ENCODE results near the gene LPAR1. TPM values are rescaled to one million over a fixed set of nuclear protein-coding genes. Genes with fewer than 3 reads are reported as not detected.

Gene LPAR1
- total RNA-seq, 1 donor from 2014 or later = 36.0 TPM

DNA sequence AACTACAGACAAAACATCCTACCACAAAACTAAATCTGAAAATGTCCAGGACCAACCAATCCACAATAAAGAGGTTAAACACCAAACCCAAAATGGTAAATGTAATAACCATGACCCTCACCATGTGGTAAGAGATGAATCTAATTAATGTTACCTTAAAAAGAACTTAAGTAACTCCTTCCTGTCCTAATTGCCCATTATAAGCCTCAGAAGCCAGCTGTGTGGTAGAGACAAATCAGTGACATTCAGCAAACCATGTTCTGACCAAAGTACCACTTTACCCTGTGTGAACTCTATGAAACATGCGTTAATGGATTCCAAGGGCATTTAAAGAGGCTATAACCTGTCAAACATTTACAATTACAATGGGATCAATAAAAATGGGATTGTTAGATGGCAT is 25.0 kb downstream of the LPAR1 start:
- no peak overlapping the region for H3K4me3 ChIP-seq
- no peaks in the 10 kb centered on the region for H3K27me3 ChIP-seq
- no peaks in the 10 kb centered on the region for H3K9me3 Mint-ChIP-seq
- no peak overlapping the region for H3K4me3 Mint-ChIP-seq
- no peak overlapping the region for H3K27ac ChIP-seq
- H3K36me3 Mint-ChIP-seq = no peaks in the 10 kb centered on the region
- no peak overlapping the region for H2AFZ ChIP-seq (replicated peaks)
- H3K79me2 ChIP-seq (ENCODE audit: low read depth) = peaks cover 96% of the 10 kb centered on the region
- peaks cover 51% of the 10 kb centered on the region for H4K20me1 ChIP-seq (ENCODE audit: low read depth)
- no peak for DNase-seq (ENCODE audit: low spot score)
- no peak overlapping the region for H3K27ac Mint-ChIP-seq
- H3K27me3 Mint-ChIP-seq (ENCODE audit: insufficient read depth, low read depth) = no peaks in the 10 kb centered on the region
- no peaks in the 10 kb centered on the region for H3K9me3 ChIP-seq (ENCODE audit: low read depth)
- H3K9ac ChIP-seq = no peak overlapping the region
- H3K4me1 Mint-ChIP-seq = peaks cover 5% of the 10 kb centered on the region
- TF ChIP-seq EZH2phosphoT487 (IDR thresholded peaks at IDR 0.05) = no peak
- TF ChIP-seq, protein P1, sequence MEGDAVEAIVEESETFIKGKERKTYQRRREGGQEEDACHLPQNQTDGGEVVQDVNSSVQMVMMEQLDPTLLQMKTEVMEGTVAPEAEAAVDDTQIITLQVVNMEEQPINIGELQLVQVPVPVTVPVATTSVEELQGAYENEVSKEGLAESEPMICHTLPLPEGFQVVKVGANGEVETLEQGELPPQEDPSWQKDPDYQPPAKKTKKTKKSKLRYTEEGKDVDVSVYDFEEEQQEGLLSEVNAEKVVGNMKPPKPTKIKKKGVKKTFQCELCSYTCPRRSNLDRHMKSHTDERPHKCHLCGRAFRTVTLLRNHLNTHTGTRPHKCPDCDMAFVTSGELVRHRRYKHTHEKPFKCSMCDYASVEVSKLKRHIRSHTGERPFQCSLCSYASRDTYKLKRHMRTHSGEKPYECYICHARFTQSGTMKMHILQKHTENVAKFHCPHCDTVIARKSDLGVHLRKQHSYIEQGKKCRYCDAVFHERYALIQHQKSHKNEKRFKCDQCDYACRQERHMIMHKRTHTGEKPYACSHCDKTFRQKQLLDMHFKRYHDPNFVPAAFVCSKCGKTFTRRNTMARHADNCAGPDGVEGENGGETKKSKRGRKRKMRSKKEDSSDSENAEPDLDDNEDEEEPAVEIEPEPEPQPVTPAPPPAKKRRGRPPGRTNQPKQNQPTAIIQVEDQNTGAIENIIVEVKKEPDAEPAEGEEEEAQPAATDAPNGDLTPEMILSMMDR (IDR thresholded peaks at IDR 0.05) = no peak
- H3K4me2 ChIP-seq = no peak overlapping the region
- H3F3A ChIP-seq (ENCODE audit: low read depth) = no peaks in the 10 kb centered on the region
- peaks cover 10% of the 10 kb centered on the region for H3K4me1 ChIP-seq
- H3K36me3 ChIP-seq = no peaks in the 10 kb centered on the region

DNA sequence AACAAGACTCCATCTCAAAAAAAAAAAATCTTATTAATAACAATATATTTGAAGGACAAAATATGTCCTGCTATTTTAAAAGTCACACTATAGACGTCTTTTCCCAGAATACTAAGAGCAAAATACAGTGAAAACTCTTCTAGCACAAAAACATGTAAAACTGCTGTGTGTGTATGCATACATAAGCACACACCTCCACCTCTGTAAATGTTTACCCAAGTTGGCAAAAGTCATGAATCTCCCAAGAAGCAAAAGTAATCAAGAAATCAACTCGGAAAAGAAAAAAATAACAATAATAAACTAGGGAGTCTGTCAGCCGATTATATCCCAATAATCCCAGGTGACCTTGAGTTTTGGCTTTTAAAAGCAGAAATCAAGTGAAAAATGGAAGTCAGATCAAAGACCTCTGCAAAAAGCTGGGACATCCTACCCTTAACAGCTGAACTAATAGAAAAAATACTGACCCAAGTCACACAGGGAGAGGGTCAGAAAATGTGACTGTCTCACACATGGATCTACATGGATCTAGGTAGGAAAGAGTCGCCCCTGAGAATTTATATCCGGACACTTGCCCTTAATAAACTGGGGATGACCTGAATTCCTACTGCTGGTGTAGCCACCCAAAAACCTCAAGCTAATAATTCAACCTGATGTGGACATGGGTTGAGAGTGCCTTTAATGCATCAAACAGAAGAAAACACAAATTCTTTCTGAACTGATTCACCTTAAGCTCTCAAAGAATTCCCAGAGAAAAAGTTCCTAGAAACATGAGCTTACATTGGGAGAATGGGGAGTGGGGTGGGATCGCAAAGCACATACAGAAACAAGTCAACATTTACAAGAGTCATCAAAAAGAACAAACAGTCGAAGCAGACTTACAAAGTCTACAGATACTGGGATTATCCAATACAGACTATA is 29.9 kb downstream of the LPAR1 start:
- Mint-ChIP-seq H3K36me3 (peaks cover 5% of the 10 kb centered on the region), H3K9me3 (peaks cover 6% of the 10 kb centered on the region), H3K4me1 (peaks cover 3% of the 10 kb centered on the region), H3K4me3 (no peak overlapping the region), H3K27me3 (ENCODE audit: insufficient read depth, low read depth) (no peaks in the 10 kb centered on the region), H3K27ac (no peak overlapping the region)
- peaks cover 13% of the 10 kb centered on the region for H3F3A ChIP-seq (ENCODE audit: low read depth)
- no peaks in the 10 kb centered on the region for H3K36me3 ChIP-seq
- TF ChIP-seq, protein P1 (IDR thresholded peaks at IDR 0.05) = no peak
- TF ChIP-seq EZH2 (IDR thresholded peaks at IDR 0.05) (no peak), EZH2phosphoT487 (IDR thresholded peaks at IDR 0.05) (no peak)
- no peak overlapping the region for H3K27ac ChIP-seq
- no peak overlapping the region for H3K4me3 ChIP-seq
- no peaks in the 10 kb centered on the region for H3K9me3 ChIP-seq (ENCODE audit: low read depth)
- H4K20me1 ChIP-seq (ENCODE audit: low read depth) = peaks cover 38% of the 10 kb centered on the region
- no peak overlapping the region for H3K4me2 ChIP-seq
- peaks cover 18% of the 10 kb centered on the region for H3K4me1 ChIP-seq
- no peak for DNase-seq (ENCODE audit: low spot score)
- H2AFZ ChIP-seq (replicated peaks) = no peak overlapping the region
- H3K79me2 ChIP-seq (ENCODE audit: low read depth) = peaks cover 81% of the 10 kb centered on the region
- H3K9ac ChIP-seq = no peak overlapping the region
- no peaks in the 10 kb centered on the region for H3K27me3 ChIP-seq

DNA sequence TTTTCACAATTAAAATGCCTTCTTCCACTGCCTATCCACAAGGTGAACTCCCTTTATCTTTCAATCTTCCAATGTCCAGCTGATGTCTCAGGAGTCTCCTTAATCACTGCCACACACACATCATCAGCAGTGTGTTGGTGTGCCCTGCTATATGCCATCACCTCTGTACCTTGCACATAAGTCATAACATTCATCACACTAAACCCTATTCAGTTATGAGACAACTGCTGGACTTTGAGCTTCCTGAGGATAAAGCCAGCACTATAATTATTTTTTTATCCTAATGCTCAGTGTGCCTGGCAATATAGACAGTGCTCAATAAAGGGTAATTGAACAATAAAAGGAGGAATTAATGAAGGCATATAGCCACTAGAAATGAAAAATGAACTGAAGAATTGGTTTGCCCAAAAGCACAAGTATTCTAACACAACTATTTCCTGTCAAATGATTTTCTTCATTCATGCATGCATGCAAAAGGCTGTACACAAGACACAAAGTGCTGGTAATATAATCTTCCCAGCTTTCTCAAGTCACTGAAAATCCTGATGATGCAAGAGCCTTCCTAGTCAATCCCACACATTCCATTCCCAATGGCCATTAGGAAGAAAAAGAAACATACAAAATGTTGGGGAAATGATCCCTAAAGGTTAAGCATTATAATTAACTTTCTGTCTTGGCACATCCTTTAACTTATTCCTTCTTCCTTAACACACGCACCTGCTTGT is 32.4 kb downstream of the LPAR1 start:
- Mint-ChIP-seq H3K4me3 (no peak overlapping the region), H3K4me1 (no peaks in the 10 kb centered on the region), H3K9me3 (peaks cover 6% of the 10 kb centered on the region), H3K36me3 (peaks cover 5% of the 10 kb centered on the region), H3K27me3 (ENCODE audit: insufficient read depth, low read depth) (no peaks in the 10 kb centered on the region), H3K27ac (no peak overlapping the region)
- no peak overlapping the region for H3K4me2 ChIP-seq
- H3K36me3 ChIP-seq = no peaks in the 10 kb centered on the region
- H3K27ac ChIP-seq = no peak overlapping the region
- no peak overlapping the region for H3K9ac ChIP-seq
- H4K20me1 ChIP-seq (ENCODE audit: low read depth) = peaks cover 33% of the 10 kb centered on the region
- H3K79me2 ChIP-seq (ENCODE audit: low read depth) = peaks cover 83% of the 10 kb centered on the region
- TF ChIP-seq EZH2 (IDR thresholded peaks at IDR 0.05) (no peak), EZH2phosphoT487 (IDR thresholded peaks at IDR 0.05) (no peak)
- TF ChIP-seq, protein P1 (IDR thresholded peaks at IDR 0.05) = no peak
- H3F3A ChIP-seq (ENCODE audit: low read depth) = peaks cover 19% of the 10 kb centered on the region
- H3K27me3 ChIP-seq = no peaks in the 10 kb centered on the region
- no peak overlapping the region for H2AFZ ChIP-seq (replicated peaks)
- H3K4me3 ChIP-seq = no peak overlapping the region
- DNase-seq (ENCODE audit: low spot score) = no peak
- H3K9me3 ChIP-seq (ENCODE audit: low read depth) = no peaks in the 10 kb centered on the region
- peaks cover 35% of the 10 kb centered on the region for H3K4me1 ChIP-seq
